Fibroblast of mammary gland (primary cell): Measurements from ENCODE around the gene ZSWIM9.
"Not testable (repeated sequence)": the region's sequence is repeated elsewhere in the genome, so short reads cannot be mapped to it uniquely, and the experiment has no call there.

Experiments
- DNase-seq: peaks from one replicate; pipeline ENCODE4 v3.0.0-alpha.2; 2010; ENCODE audit warnings: low read depth
- H3K4me3 ChIP-seq: 2 replicates; pipeline ENCODE4 v1.5.1; 2011; ENCODE audit warnings: low read depth, mild to moderate bottlenecking, low read length, moderate library complexity; ENCODE audit not compliant: control insufficient read depth
- CTCF ChIP-seq: conservative IDR thresholded peaks from 2 replicates; pipeline ENCODE4 v1.5.1; 2011; ENCODE audit warnings: low read depth, low read length, inconsistent platforms; ENCODE audit not compliant: control insufficient read depth, insufficient read depth

ZSWIM9 gene

GRCh38 chr19:48230555-48231129 is 60.2 kb downstream of the ZSWIM9 start:
- H3K4me3 ChIP-seq = no peak overlapping the region
- no peak for DNase-seq
- TF ChIP-seq CTCF = no peak

DNA sequence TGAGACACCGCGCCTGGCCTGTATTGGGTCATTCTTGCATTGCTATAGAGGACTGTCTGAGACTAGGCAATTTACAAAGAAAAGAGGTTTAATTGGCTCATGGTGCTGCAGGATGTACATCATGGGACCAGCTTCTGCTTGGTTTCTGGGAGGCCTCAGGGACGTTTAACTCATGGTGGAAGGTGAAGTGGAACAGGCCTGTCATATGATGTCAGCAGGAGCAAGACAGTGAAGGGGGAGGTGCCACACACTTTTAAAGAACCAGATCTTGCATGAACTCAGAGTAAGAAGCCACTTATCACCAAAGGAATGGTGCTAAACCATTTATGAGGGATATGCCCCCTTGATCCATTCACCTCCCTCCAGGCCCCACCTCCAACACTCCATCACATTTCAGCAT is 66.6 kb downstream of the ZSWIM9 start:
- no peak for DNase-seq
- no peak overlapping the region for H3K4me3 ChIP-seq
- no peak for TF ChIP-seq CTCF

- no peak for TF ChIP-seq CTCF
- no peak for DNase-seq
- H3K4me3 ChIP-seq = no peak overlapping the region
These were observed 68.6 kb downstream of the ZSWIM9 start for GRCh38 chr19:48239120-48239519.

GRCh38 chr19:48239582-48240141 is 69.2 kb downstream of the ZSWIM9 start:
- DNase-seq = peak; percentile 30
- no peak for TF ChIP-seq CTCF
- H3K4me3 ChIP-seq = no peak overlapping the region

DNA sequence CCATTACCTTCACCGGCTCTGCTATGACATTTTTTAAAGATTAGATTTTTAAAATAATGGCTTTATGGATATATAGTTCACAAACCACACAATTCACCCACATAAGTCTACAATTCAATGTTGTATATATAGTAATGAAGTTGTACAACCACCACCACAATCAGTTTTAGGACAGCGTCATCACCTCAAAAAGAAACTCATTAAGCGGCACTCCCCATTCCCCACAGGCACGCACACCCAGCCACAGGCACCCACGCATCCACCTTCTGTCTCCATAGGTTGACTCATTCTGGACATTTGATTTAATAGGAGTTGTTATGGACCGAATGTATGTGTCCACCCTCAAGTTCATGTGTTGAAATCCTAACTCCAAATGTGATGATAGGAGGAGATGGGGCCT is 71.3 kb downstream of the ZSWIM9 start:
- DNase-seq, H3K4me3 ChIP-seq: not testable (repeated sequence)

GRCh38 chr19:48244281-48244680 is 73.8 kb downstream of the ZSWIM9 start:
- H3K4me3 ChIP-seq = no peak overlapping the region
- no peak for TF ChIP-seq CTCF
- no peak for DNase-seq

- no peak for TF ChIP-seq CTCF
- H3K4me3 ChIP-seq = no peak overlapping the region
- no peak for DNase-seq
These were observed 75.6 kb downstream of the ZSWIM9 start for GRCh38 chr19:48246101-48246500.
